Trophoblast cell (in vitro differentiated cells and primary cell): ENCODE measurements around the gene C11orf87.

ENCODE experiments used
- DNase-seq, 2 donors: peaks; one replicate each; pipeline ENCODE4 v3.0.0-alpha.2; 2016
- H2AFZ ChIP-seq: 2 replicates; pipeline ENCODE4 v1.6.1; 2013; ENCODE audit warnings: low read length, moderate library complexity, mild to moderate bottlenecking; ENCODE audit not compliant: insufficient read depth, poor library complexity
- H2AK5ac ChIP-seq: 2 replicates; pipeline ENCODE4 v1.6.1; 2013; ENCODE audit warnings: mild to moderate bottlenecking, low read length
- H2BK120ac ChIP-seq: 2 replicates; pipeline ENCODE4 v1.6.1; 2013; ENCODE audit warnings: low read length, mild to moderate bottlenecking, moderate library complexity; ENCODE audit not compliant: insufficient read depth, poor library complexity
- H2BK12ac ChIP-seq: 2 replicates; pipeline ENCODE4 v1.6.1; 2013; ENCODE audit warnings: mild to moderate bottlenecking, low read length, moderate library complexity
- H2BK5ac ChIP-seq: 2 replicates; pipeline ENCODE4 v1.6.1; 2013; ENCODE audit warnings: low read length, low read depth, moderate library complexity, mild to moderate bottlenecking; ENCODE audit not compliant: poor library complexity
- H3K14ac ChIP-seq: 2 replicates; pipeline ENCODE4 v1.6.1; 2013; ENCODE audit warnings: mild to moderate bottlenecking, low read length
- H3K18ac ChIP-seq: 2 replicates; pipeline ENCODE4 v1.6.1; 2013; ENCODE audit warnings: mild to moderate bottlenecking, low read length
- H3K23ac ChIP-seq: 2 replicates; pipeline ENCODE4 v1.6.1; 2013; ENCODE audit warnings: low read length
- H3K27ac ChIP-seq: 2 replicates; pipeline ENCODE4 v1.5.1; 2013; ENCODE audit warnings: low read depth, mild to moderate bottlenecking, inconsistent platforms, low read length, moderate library complexity
- H3K27me3 ChIP-seq: 2 replicates; pipeline ENCODE4 v1.6.1; 2013; ENCODE audit warnings: inconsistent platforms, mild to moderate bottlenecking, low read length, moderate library complexity; ENCODE audit not compliant: insufficient read depth
- H3K36me3 ChIP-seq, 2 experiments: 1 replicate in 1 of 2; 2 replicates in 1 of 2; pipeline ENCODE4 v1.6.1; 2013; ENCODE audit warnings: low read length in 2 of 2, mild to moderate bottlenecking in 2 of 2, moderate library complexity in 1 of 2; ENCODE audit not compliant: insufficient read depth in 2 of 2, control insufficient read depth in 1 of 2
- H3K4ac ChIP-seq: 2 replicates; pipeline ENCODE4 v1.6.1; 2013; ENCODE audit warnings: low read depth, mild to moderate bottlenecking, low read length, moderate library complexity
- H3K4me1 ChIP-seq, 2 experiments: 1 replicate in 1 of 2; 2 replicates in 1 of 2; pipeline ENCODE4 v1.6.1; 2013; ENCODE audit warnings: low read length in 2 of 2, mild to moderate bottlenecking in 2 of 2, moderate library complexity in 1 of 2; ENCODE audit not compliant: insufficient read depth in 2 of 2, control insufficient read depth in 1 of 2
- H3K4me2 ChIP-seq: 2 replicates; pipeline ENCODE4 v1.6.1; 2013; ENCODE audit warnings: inconsistent platforms, mild to moderate bottlenecking, low read length, moderate library complexity
- H3K4me3 ChIP-seq: 2 replicates; pipeline ENCODE4 v1.5.1; 2013; ENCODE audit warnings: mild to moderate bottlenecking, low read depth, low read length, inconsistent platforms
- H3K79me1 ChIP-seq: one replicate; pipeline ENCODE4 v1.6.1; 2013; ENCODE audit warnings: low read length
- H3K79me2 ChIP-seq: 2 replicates; pipeline ENCODE4 v1.6.1; 2013; ENCODE audit warnings: low read length, mild to moderate bottlenecking; ENCODE audit not compliant: control insufficient read depth, insufficient read depth, poor library complexity
- H3K9ac ChIP-seq: 2 replicates; pipeline ENCODE4 v1.6.1; 2013; ENCODE audit warnings: mild to moderate bottlenecking, low read length
- H3K9me3 ChIP-seq: 2 replicates; pipeline ENCODE4 v1.6.1; 2013; ENCODE audit warnings: low read depth, mild to moderate bottlenecking, control low read depth, inconsistent platforms, low read length; ENCODE audit not compliant: insufficient read depth
- H4K12ac ChIP-seq: 2 replicates; pipeline ENCODE4 v1.6.1; 2013; ENCODE audit warnings: low read depth, mild to moderate bottlenecking, low read length, moderate library complexity
- H4K8ac ChIP-seq: 2 replicates; pipeline ENCODE4 v1.6.1; 2013; ENCODE audit warnings: low read depth, mild to moderate bottlenecking, low read length, moderate library complexity
- H4K91ac ChIP-seq: one replicate; pipeline ENCODE4 v1.6.1; 2013; ENCODE audit warnings: low read depth, mild to moderate bottlenecking, low read length, moderate library complexity
- whole genome bisulfite sequencing: extraction: QIAGEN DNeasy Blood & Tissue Kit; methylation state at CpG from one replicate; pipeline ENCODE4 v1.1.7; 2013; ENCODE audit warnings: missing lambda C conversion rate; ENCODE audit not compliant: insufficient read length, insufficient coverage; ENCODE audit errors: extremely low coverage; 5-methylcytosine and 5-hydroxymethylcytosine counted together

The C11orf87 gene

GRCh38 chr11:109422870-109423465, 978 bp downstream of the C11orf87 start:
- H2BK5ac ChIP-seq, result no peak overlapping the region
- H3K36me3 ChIP-seq, result no peaks in the 10 kb centered on the region
- WGBS, result no CpG with 5 or more reads among the region's 43 CpGs
- no peak overlapping the region for H2BK120ac ChIP-seq
- no peak overlapping the region for H3K27ac ChIP-seq
- H3K4me3 ChIP-seq, result no peak overlapping the region
- no peak overlapping the region for H3K14ac ChIP-seq
- H3K4ac ChIP-seq, result no peak overlapping the region
- H3K9ac ChIP-seq, result no peak overlapping the region
- H3K18ac ChIP-seq, result no peak overlapping the region
- no peak overlapping the region for H3K23ac ChIP-seq
- H3K27me3 ChIP-seq, result peaks cover 32% of the 10 kb centered on the region
- H3K4me2 ChIP-seq, result peak overlapping the region; percentile 49
- H4K8ac ChIP-seq, result no peak overlapping the region
- H4K91ac ChIP-seq, result no peak overlapping the region
- no peaks in the 10 kb centered on the region for H3K79me2 ChIP-seq
- H2AK5ac ChIP-seq, result no peak overlapping the region
- H3K79me1 ChIP-seq, result no peaks in the 10 kb centered on the region
- H2AFZ ChIP-seq, result peak overlapping the region; percentile 52
- H2BK12ac ChIP-seq, result no peak overlapping the region
- no peak for DNase-seq
- no peak overlapping the region for H4K12ac ChIP-seq
- peaks cover 2 to 6% of the 10 kb centered on the region in 2 experiments for H3K4me1 ChIP-seq
- peaks cover 2% of the 10 kb centered on the region for H3K9me3 ChIP-seq

DNA sequence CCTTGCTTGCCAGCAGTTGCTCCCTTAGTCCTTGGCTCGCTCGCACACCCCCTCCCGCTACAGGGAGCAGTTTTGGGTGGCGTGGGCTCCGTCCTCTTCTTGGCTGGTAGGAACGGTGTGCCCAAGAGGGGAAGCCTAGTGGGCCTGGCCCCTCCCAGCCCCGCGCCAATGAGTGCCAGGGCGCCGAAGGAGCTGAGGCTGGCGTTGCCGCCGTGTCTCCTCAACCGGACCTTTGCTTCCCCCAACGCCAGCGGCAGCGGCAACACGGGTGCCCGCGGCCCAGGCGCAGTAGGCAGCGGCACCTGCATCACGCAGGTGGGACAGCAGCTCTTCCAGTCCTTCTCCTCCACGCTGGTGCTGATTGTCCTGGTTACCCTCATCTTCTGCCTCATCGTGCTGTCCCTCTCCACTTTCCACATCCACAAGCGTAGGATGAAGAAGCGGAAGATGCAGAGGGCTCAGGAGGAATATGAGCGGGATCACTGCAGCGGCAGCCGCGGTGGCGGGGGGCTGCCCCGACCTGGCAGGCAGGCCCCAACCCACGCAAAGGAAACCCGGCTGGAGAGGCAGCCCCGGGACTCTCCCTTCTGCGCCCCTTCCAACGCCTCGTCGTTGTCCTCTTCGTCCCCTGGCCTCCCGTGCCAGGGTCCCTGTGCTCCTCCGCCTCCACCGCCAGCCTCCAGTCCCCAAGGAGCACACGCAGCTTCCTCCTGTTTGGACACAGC, 1.6 kb downstream of the C11orf87 start:
- WGBS, result no CpG with 5 or more reads among the region's 45 CpGs
- DNase-seq, result no peak
- no peak overlapping the region for H2AK5ac ChIP-seq
- no peaks in the 10 kb centered on the region for H3K79me2 ChIP-seq
- no peak overlapping the region for H3K4ac ChIP-seq
- no peak overlapping the region for H3K4me3 ChIP-seq
- H4K8ac ChIP-seq, result no peak overlapping the region
- no peaks in the 10 kb centered on the region for H3K36me3 ChIP-seq
- H3K27me3 ChIP-seq, result peaks cover 32% of the 10 kb centered on the region
- H3K9me3 ChIP-seq, result peaks cover 2% of the 10 kb centered on the region
- H3K18ac ChIP-seq, result no peak overlapping the region
- H2AFZ ChIP-seq, result no peak overlapping the region
- H3K4me2 ChIP-seq, result peak overlapping the region; percentile 49
- H3K23ac ChIP-seq, result no peak overlapping the region
- no peak overlapping the region for H2BK120ac ChIP-seq
- no peak overlapping the region for H4K12ac ChIP-seq
- no peak overlapping the region for H3K9ac ChIP-seq
- no peaks in the 10 kb centered on the region for H3K79me1 ChIP-seq
- no peak overlapping the region for H4K91ac ChIP-seq
- no peak overlapping the region for H2BK12ac ChIP-seq
- no peak overlapping the region for H2BK5ac ChIP-seq
- no peak overlapping the region for H3K14ac ChIP-seq
- H3K27ac ChIP-seq, result no peak overlapping the region
- H3K4me1 ChIP-seq, result peaks cover 2 to 6% of the 10 kb centered on the region in 2 experiments

DNA sequence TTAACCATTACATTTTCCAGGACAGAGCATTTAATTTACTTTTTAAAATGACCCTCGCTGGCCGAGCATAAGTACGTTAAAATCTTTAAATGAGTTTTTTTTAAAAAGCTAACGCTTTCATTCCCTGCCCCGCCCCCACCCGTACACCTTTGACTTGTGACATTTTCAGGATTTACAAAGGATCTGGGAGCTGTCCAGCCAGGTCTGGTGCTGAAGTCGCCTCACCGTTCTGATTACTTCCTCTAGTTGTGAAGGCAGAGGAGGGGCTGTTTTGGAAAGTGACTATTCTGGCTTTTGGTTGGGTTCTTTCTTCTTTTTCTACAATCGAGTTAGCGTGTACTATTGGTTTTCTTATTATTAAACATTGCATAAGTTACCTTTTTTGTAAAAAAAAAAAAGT, 2.9 kb downstream of the C11orf87 start:
- no peak overlapping the region for H2BK12ac ChIP-seq
- H2AK5ac ChIP-seq, result no peak overlapping the region
- peaks cover 2 to 6% of the 10 kb centered on the region in 2 experiments for H3K4me1 ChIP-seq
- H4K12ac ChIP-seq, result no peak overlapping the region
- H3K4ac ChIP-seq, result no peak overlapping the region
- no peak overlapping the region for H3K23ac ChIP-seq
- H3K79me2 ChIP-seq, result no peaks in the 10 kb centered on the region
- H2BK5ac ChIP-seq, result no peak overlapping the region
- H3K9me3 ChIP-seq, result peaks cover 2% of the 10 kb centered on the region
- H3K14ac ChIP-seq, result no peak overlapping the region
- H4K8ac ChIP-seq, result no peak overlapping the region
- no CpG with 5 or more reads among the region's 10 CpGs for WGBS
- H4K91ac ChIP-seq, result no peak overlapping the region
- no peak overlapping the region for H3K27ac ChIP-seq
- no peak overlapping the region for H2BK120ac ChIP-seq
- H3K4me2 ChIP-seq, result no peak overlapping the region
- DNase-seq, result peak; percentile 5 to 45
- H3K27me3 ChIP-seq, result peaks cover 32% of the 10 kb centered on the region
- no peaks in the 10 kb centered on the region for H3K36me3 ChIP-seq
- H3K4me3 ChIP-seq, result no peak overlapping the region
- H3K79me1 ChIP-seq, result no peaks in the 10 kb centered on the region
- H3K18ac ChIP-seq, result no peak overlapping the region
- H3K9ac ChIP-seq, result no peak overlapping the region
- no peak overlapping the region for H2AFZ ChIP-seq

GRCh38 chr11:109425554-109425953, 3.6 kb downstream of the C11orf87 start:
- Histone ChIP-seq H4K8ac (no peak overlapping the region), H2BK120ac (no peak overlapping the region), H2BK5ac (no peak overlapping the region), H3K4me1 (peaks cover 2 to 6% of the 10 kb centered on the region in 2 experiments), H2BK12ac (no peak overlapping the region), H3K4me3 (no peak overlapping the region), H3K36me3 (no peaks in the 10 kb centered on the region), H3K4me2 (no peak overlapping the region), H3K27ac (no peak overlapping the region), H3K79me1 (no peaks in the 10 kb centered on the region), H2AK5ac (no peak overlapping the region), H3K23ac (no peak overlapping the region), H3K14ac (no peak overlapping the region), H3K79me2 (no peaks in the 10 kb centered on the region), H3K9ac (no peak overlapping the region), H3K27me3 (peaks cover 32% of the 10 kb centered on the region), H3K18ac (no peak overlapping the region), H4K12ac (no peak overlapping the region), H4K91ac (no peak overlapping the region), H3K9me3 (peaks cover 2% of the 10 kb centered on the region), H3K4ac (no peak overlapping the region), H2AFZ (no peak overlapping the region)
- DNase-seq, result no peak
- no CpG with 5 or more reads among the region's 2 CpGs for WGBS
